ENCODE results near the gene R3HDM4.

The R3HDM4 gene

DNA sequence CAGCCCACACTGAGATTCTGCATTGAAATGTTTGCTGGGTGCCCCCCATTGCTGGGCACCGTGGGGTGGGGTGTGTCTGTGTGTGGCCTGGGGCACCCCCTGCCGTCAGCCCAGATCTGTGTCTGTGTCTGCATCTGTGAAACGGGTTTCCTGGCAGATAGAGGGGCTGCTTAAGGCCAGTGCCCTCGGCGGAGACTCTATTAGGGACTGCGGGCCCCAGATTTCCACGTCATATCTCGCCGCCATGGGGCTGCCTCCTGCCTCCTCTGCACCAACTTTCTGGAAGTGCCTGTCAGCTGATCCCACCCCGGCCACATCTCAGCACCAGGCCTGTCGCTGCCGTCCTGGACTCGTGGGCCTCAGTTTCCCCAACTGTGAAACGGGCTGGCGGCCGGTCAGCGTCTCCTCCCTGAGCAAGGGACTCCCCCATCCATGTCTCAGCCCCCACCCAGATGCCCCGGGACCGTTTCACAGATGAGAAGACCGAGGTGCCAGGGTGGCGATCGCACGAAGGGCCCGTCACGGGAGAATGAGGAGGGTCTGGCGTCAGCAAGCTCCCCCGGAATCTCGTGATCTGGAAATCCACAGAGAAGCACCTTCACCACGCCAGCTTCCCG, 34.2 kb upstream of the R3HDM4 start:
- Histone ChIP-seq H3K27ac (ENCODE audit: low read depth, low read length) (peak overlapping the region; percentile 20), H3K4me3 (ENCODE audit: low read depth in 1 of 2, low read length in 2 of 2) (no peak overlapping the region), H3K36me3 (ENCODE audit: control insufficient read depth in 1 of 2, insufficient read depth in 2 of 2, low read length in 2 of 2) (no peaks in the 10 kb centered on the region)

GRCh38 chr19:945401-946252, 32.6 kb upstream of the R3HDM4 start:
- Histone ChIP-seq H3K4me1 (ENCODE audit: control insufficient read depth in 1 of 2, insufficient read depth in 2 of 2, low read length in 2 of 2) (peaks cover 25 to 29% of the 10 kb centered on the region in 2 donors), H3K9me3 (ENCODE audit: control insufficient read depth in 1 of 2, low read length in 2 of 2) (no peaks in the 10 kb centered on the region), H3K36me3 (ENCODE audit: control insufficient read depth in 1 of 2, insufficient read depth in 2 of 2, low read length in 2 of 2) (no peaks in the 10 kb centered on the region), H3K27ac (ENCODE audit: low read depth, low read length) (no peak overlapping the region), H3K4me3 (ENCODE audit: low read depth in 1 of 2, low read length in 2 of 2) (no peak overlapping the region), H3K27me3 (ENCODE audit: control insufficient read depth in 1 of 2, insufficient read depth in 2 of 2, low read length in 2 of 2) (no peaks in the 10 kb centered on the region), H3K9ac (ENCODE audit: low read depth in 1 of 2, low read length in 2 of 2) (no peak overlapping the region)

More for the DNA sequence above, 34.2 kb upstream of the R3HDM4 start:
- Histone ChIP-seq H3K4me1 (ENCODE audit: control insufficient read depth in 1 of 2, insufficient read depth in 2 of 2, low read length in 2 of 2) (peaks cover 15 to 24% of the 10 kb centered on the region in 2 donors), H3K9ac (ENCODE audit: low read depth in 1 of 2, low read length in 2 of 2) (no peak overlapping the region), H3K9me3 (ENCODE audit: control insufficient read depth in 1 of 2, low read length in 2 of 2) (no peaks in the 10 kb centered on the region), H3K27me3 (ENCODE audit: control insufficient read depth in 1 of 2, insufficient read depth in 2 of 2, low read length in 2 of 2) (no peaks in the 10 kb centered on the region)

- Histone ChIP-seq H3K9me3 (ENCODE audit: control insufficient read depth in 1 of 2, low read length in 2 of 2) (no peaks in the 10 kb centered on the region), H3K27ac (ENCODE audit: low read depth, low read length) (no peak overlapping the region), H3K9ac (ENCODE audit: low read depth in 1 of 2, low read length in 2 of 2) (no peak overlapping the region), H3K36me3 (ENCODE audit: control insufficient read depth in 1 of 2, insufficient read depth in 2 of 2, low read length in 2 of 2) (no peaks in the 10 kb centered on the region), H3K27me3 (ENCODE audit: control insufficient read depth in 1 of 2, insufficient read depth in 2 of 2, low read length in 2 of 2) (no peaks in the 10 kb centered on the region), H3K4me3 (ENCODE audit: low read depth in 1 of 2, low read length in 2 of 2) (peak overlapping the region in 1 of 2 donors; percentile 21), H3K4me1 (ENCODE audit: control insufficient read depth in 1 of 2, insufficient read depth in 2 of 2, low read length in 2 of 2) (peaks cover 32 to 37% of the 10 kb centered on the region in 2 donors)
Measured at GRCh38 chr19:944663-945241, 31.7 kb upstream of the R3HDM4 start.

DNA sequence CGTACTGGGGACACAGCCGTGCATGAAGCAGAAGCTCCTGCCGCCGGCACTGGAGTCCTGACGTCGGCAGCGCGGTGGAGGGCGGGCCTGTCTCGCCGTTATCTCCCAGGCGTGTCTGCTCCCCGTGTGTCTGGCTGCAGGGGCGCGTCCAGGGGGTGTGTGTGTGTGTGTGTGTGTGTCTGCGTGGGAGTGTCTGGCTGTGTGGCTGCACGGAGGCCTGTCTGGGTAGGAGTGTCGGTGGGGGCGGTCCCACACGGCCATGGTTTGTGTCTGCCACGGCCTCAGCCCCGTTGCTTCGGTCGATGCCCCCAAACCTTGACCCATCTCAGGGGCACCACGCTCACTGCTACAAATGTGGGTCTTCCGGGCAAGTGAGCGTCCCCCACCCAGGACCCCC, 31.1 kb upstream of the R3HDM4 start:
- Histone ChIP-seq H3K4me3 (ENCODE audit: low read depth in 1 of 2, low read length in 2 of 2) (peak overlapping the region in 1 of 2 donors; percentile 21), H3K36me3 (ENCODE audit: control insufficient read depth in 1 of 2, insufficient read depth in 2 of 2, low read length in 2 of 2) (no peaks in the 10 kb centered on the region), H3K27me3 (ENCODE audit: control insufficient read depth in 1 of 2, insufficient read depth in 2 of 2, low read length in 2 of 2) (no peaks in the 10 kb centered on the region), H3K4me1 (ENCODE audit: control insufficient read depth in 1 of 2, insufficient read depth in 2 of 2, low read length in 2 of 2) (peaks cover 32 to 38% of the 10 kb centered on the region in 2 donors), H3K9me3 (ENCODE audit: control insufficient read depth in 1 of 2, low read length in 2 of 2) (no peaks in the 10 kb centered on the region), H3K27ac (ENCODE audit: low read depth, low read length) (no peak overlapping the region), H3K9ac (ENCODE audit: low read depth in 1 of 2, low read length in 2 of 2) (no peak overlapping the region)

DNA sequence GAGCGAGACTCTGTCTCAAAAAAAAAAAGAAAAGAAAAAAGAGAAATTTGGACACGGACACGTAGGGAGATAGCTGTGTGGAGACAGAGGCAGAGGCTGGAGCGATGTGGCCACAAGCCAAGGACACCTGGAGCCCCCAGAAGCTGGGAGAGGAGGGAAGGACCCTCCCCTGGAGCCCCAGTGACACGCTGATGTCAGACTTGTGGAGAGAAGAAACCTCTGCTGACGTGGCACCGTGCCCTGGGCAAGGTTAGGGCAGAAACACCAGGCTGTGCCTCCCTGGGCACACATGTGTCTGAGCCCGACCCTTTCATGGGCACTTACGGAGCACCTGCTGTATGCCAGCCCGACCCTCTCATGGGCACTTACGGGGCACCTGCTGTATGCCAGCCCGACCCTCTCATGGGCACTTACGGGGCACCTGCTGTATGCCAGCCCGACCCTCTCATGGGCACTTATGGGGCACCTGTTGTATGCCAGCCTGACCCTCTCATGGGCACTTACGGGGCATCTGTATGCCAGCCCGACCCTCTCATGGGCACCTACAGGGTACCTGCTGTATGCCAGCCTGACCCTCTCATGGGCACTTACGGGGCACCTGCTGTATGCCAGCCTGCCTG, 30.6 kb upstream of the R3HDM4 start:
- Histone ChIP-seq H3K4me1 (ENCODE audit: control insufficient read depth in 1 of 2, insufficient read depth in 2 of 2, low read length in 2 of 2) (peaks cover 32 to 38% of the 10 kb centered on the region in 2 donors), H3K4me3 (ENCODE audit: low read depth in 1 of 2, low read length in 2 of 2) (no peak overlapping the region), H3K27ac (ENCODE audit: low read depth, low read length) (no peak overlapping the region), H3K27me3 (ENCODE audit: control insufficient read depth in 1 of 2, insufficient read depth in 2 of 2, low read length in 2 of 2) (no peaks in the 10 kb centered on the region), H3K36me3 (ENCODE audit: control insufficient read depth in 1 of 2, insufficient read depth in 2 of 2, low read length in 2 of 2) (no peaks in the 10 kb centered on the region), H3K9ac (ENCODE audit: low read depth in 1 of 2, low read length in 2 of 2) (no peak overlapping the region), H3K9me3 (ENCODE audit: control insufficient read depth in 1 of 2, low read length in 2 of 2) (no peaks in the 10 kb centered on the region)

DNA sequence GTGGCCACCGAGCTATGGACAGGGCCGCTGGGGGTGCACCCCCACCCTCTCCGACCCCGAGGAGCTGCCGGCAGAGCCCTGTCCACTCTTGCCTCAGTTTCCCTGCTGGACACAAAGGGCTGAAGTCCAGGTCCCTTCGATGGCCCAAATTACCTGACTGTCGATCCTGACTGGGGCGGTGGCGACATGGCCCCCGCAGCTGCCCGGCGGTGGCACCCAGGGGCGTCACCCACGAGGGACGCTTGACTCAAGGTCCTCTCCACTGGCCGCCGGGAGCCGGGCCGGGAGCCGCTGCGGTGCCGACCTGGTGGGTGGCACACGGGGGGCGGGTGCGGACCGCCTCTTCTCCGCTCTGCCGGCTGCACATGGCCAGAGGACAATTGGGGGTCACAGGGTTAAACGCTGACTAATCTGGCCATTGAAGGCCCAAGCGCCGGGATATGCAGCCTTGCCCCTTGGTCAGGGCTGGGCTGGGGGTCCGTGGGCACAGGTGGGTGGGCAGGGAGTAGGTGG, 29.2 kb upstream of the R3HDM4 start:
- no peak overlapping the region for H3K4me3 ChIP-seq (ENCODE audit: low read depth in 1 of 2, low read length in 2 of 2)
- no peaks in the 10 kb centered on the region for H3K9me3 ChIP-seq (ENCODE audit: control insufficient read depth in 1 of 2, low read length in 2 of 2)
- no peaks in the 10 kb centered on the region for H3K27me3 ChIP-seq (ENCODE audit: control insufficient read depth in 1 of 2, insufficient read depth in 2 of 2, low read length in 2 of 2)
- H3K36me3 ChIP-seq (ENCODE audit: control insufficient read depth in 1 of 2, insufficient read depth in 2 of 2, low read length in 2 of 2), result no peaks in the 10 kb centered on the region
- no peak overlapping the region for H3K27ac ChIP-seq (ENCODE audit: low read depth, low read length)
- H3K4me1 ChIP-seq (ENCODE audit: control insufficient read depth in 1 of 2, insufficient read depth in 2 of 2, low read length in 2 of 2), result peaks cover 32 to 38% of the 10 kb centered on the region in 2 donors
- H3K9ac ChIP-seq (ENCODE audit: low read depth in 1 of 2, low read length in 2 of 2), result no peak overlapping the region

- peak overlapping the region in 1 of 2 donors; percentile 10 for H3K9ac ChIP-seq (ENCODE audit: low read depth in 1 of 2, low read length in 2 of 2)
Measured at GRCh38 chr19:941292-942132, 28.5 kb upstream of the R3HDM4 start.

GRCh38 chr19:940591-941291, 27.7 kb upstream of the R3HDM4 start:
- peak overlapping the region; percentile 62 for H3K27ac ChIP-seq (ENCODE audit: low read depth, low read length)
- H3K4me1 ChIP-seq (ENCODE audit: control insufficient read depth in 1 of 2, insufficient read depth in 2 of 2, low read length in 2 of 2), result peaks cover 32 to 38% of the 10 kb centered on the region in 2 donors
- peak overlapping the region; percentile 48 to 60 for H3K4me3 ChIP-seq (ENCODE audit: low read depth in 1 of 2, low read length in 2 of 2)
- peak overlapping the region; percentile 25 to 43 for H3K9ac ChIP-seq (ENCODE audit: low read depth in 1 of 2, low read length in 2 of 2)
- H3K36me3 ChIP-seq (ENCODE audit: control insufficient read depth in 1 of 2, insufficient read depth in 2 of 2, low read length in 2 of 2), result no peaks in the 10 kb centered on the region
- no peaks in the 10 kb centered on the region for H3K27me3 ChIP-seq (ENCODE audit: control insufficient read depth in 1 of 2, insufficient read depth in 2 of 2, low read length in 2 of 2)
- no peaks in the 10 kb centered on the region for H3K9me3 ChIP-seq (ENCODE audit: control insufficient read depth in 1 of 2, low read length in 2 of 2)

More at GRCh38 chr19:941292-942132, 28.5 kb upstream of the R3HDM4 start:
- peaks cover 32 to 38% of the 10 kb centered on the region in 2 donors for H3K4me1 ChIP-seq (ENCODE audit: control insufficient read depth in 1 of 2, insufficient read depth in 2 of 2, low read length in 2 of 2)
- no peaks in the 10 kb centered on the region for H3K36me3 ChIP-seq (ENCODE audit: control insufficient read depth in 1 of 2, insufficient read depth in 2 of 2, low read length in 2 of 2)
- no peaks in the 10 kb centered on the region for H3K27me3 ChIP-seq (ENCODE audit: control insufficient read depth in 1 of 2, insufficient read depth in 2 of 2, low read length in 2 of 2)
- peak overlapping the region; percentile 62 for H3K27ac ChIP-seq (ENCODE audit: low read depth, low read length)
- H3K4me3 ChIP-seq (ENCODE audit: low read depth in 1 of 2, low read length in 2 of 2), result peak overlapping the region; percentile 48 to 60
- H3K9me3 ChIP-seq (ENCODE audit: control insufficient read depth in 1 of 2, low read length in 2 of 2), result no peaks in the 10 kb centered on the region

- Histone ChIP-seq H3K27me3 (ENCODE audit: control insufficient read depth in 1 of 2, insufficient read depth in 2 of 2, low read length in 2 of 2) (no peaks in the 10 kb centered on the region), H3K9ac (ENCODE audit: low read depth in 1 of 2, low read length in 2 of 2) (peak overlapping the region; percentile 25 to 43), H3K27ac (ENCODE audit: low read depth, low read length) (no peak overlapping the region), H3K9me3 (ENCODE audit: control insufficient read depth in 1 of 2, low read length in 2 of 2) (no peaks in the 10 kb centered on the region), H3K4me3 (ENCODE audit: low read depth in 1 of 2, low read length in 2 of 2) (peak overlapping the region in 1 of 2 donors; percentile 36), H3K36me3 (ENCODE audit: control insufficient read depth in 1 of 2, insufficient read depth in 2 of 2, low read length in 2 of 2) (no peaks in the 10 kb centered on the region), H3K4me1 (ENCODE audit: control insufficient read depth in 1 of 2, insufficient read depth in 2 of 2, low read length in 2 of 2) (peaks cover 32 to 39% of the 10 kb centered on the region in 2 donors)
Measured at GRCh38 chr19:939922-940321, 26.9 kb upstream of the R3HDM4 start.

Measured in duodenal mucosa (tissue), 2 donors.